HepG2 (cell line): ENCODE results near the gene WDR54. TPM values are rescaled to one million over a fixed set of nuclear protein-coding genes. Genes with fewer than 3 reads are reported as not detected.
A peak's percentile ranks its signal among the peaks of the same experiment; 100 is the strongest.

Source experiments
- CTCF ChIP-seq: sonication (generic); formaldehyde crosslinking; IDR thresholded peaks from 2 replicates; pipeline ENCODE4 v1.5.0; 2020; ENCODE audit warnings: mild to moderate bottlenecking, missing genetic modification reagents, moderate library complexity
- FOXA1 ChIP-seq, 2 experiments: fragments of 450-650 bp in 1 of 2; sonication (generic) in 1 of 2; formaldehyde crosslinking in 1 of 2; IDR thresholded peaks; 2 replicates each; pipeline versions ENCODE4 v1.4.0 to v1.6.1; 2016 to 2020; ENCODE audit warnings: missing genetic modification reagents in 1 of 2
- HNRNPK ChIP-seq: fragments of 200-400 bp; formaldehyde crosslinking; IDR thresholded peaks from 2 replicates; pipeline ENCODE4 v1.6.1; 2018; ENCODE audit warnings: low read length, low read depth, moderate library complexity, mild to moderate bottlenecking; ENCODE audit not compliant: poor library complexity, severe bottlenecking
- JUNB ChIP-seq: sonication (generic); formaldehyde crosslinking; IDR thresholded peaks from 2 replicates; pipeline ENCODE4 v1.8.0; 2022; ENCODE audit warnings: missing genetic modification reagents, mild to moderate bottlenecking, borderline replicate concordance
- MYNN ChIP-seq: sonication (generic); formaldehyde crosslinking; IDR thresholded peaks from 2 replicates; pipeline ENCODE4 v1.4.0; 2020; ENCODE audit warnings: mild to moderate bottlenecking, low read depth, missing genetic modification reagents
- NFATC3 ChIP-seq: sonication (generic); formaldehyde crosslinking; IDR thresholded peaks from 2 replicates; pipeline ENCODE4 v1.5.1; 2020; ENCODE audit warnings: mild to moderate bottlenecking, missing genetic modification reagents
- NR3C1 ChIP-seq: sonication (generic); formaldehyde crosslinking; IDR thresholded peaks from 2 replicates; pipeline ENCODE4 v1.4.0; 2020; ENCODE audit warnings: missing genetic modification reagents
- RFX3 ChIP-seq: IDR thresholded peaks from 2 replicates; pipeline ENCODE4 v1.6.1; 2016; ENCODE audit warnings: missing biosample characterization, missing genetic modification reagents
- SMYD3 ChIP-seq: sonication (generic); formaldehyde crosslinking; IDR thresholded peaks from 2 replicates; pipeline ENCODE4 v1.8.1; 2023; ENCODE audit warnings: mild to moderate bottlenecking, missing genetic modification reagents
- SOX13 ChIP-seq, 3 experiments: fragments of 450-650 bp in 1 of 3; sonication (generic) in 1 of 3; formaldehyde crosslinking in 1 of 3; IDR thresholded peaks in 2 of 3; conservative IDR thresholded peaks in 1 of 3; 2 replicates each; pipeline versions ENCODE4 v1.5.0 to v1.6.1; 2016 to 2020; ENCODE audit warnings: antibody characterized with exemption in 1 of 3, mild to moderate bottlenecking in 1 of 3, missing compliant biosample characterization in 1 of 3, missing genetic modification reagents in 1 of 3, moderate library complexity in 1 of 3
- SRSF4 ChIP-seq: fragments of 200-400 bp; formaldehyde crosslinking; IDR thresholded peaks from one replicate; pipeline ENCODE4 v1.6.1; 2018; ENCODE audit warnings: mild to moderate bottlenecking, low read depth, low read length, moderate library complexity; ENCODE audit not compliant: poor library complexity, severe bottlenecking
- ZNF253 ChIP-seq: sonication (generic); formaldehyde crosslinking; IDR thresholded peaks from 2 replicates; pipeline ENCODE4 v1.8.0; 2022; ENCODE audit warnings: mild to moderate bottlenecking, missing genetic modification reagents, borderline replicate concordance
- ZNF501 ChIP-seq: sonication (generic); formaldehyde crosslinking; IDR thresholded peaks from 2 replicates; pipeline ENCODE4 v1.5.1; 2020; ENCODE audit warnings: mild to moderate bottlenecking, moderate library complexity, missing genetic modification reagents
- ZNF513 ChIP-seq: sonication (generic); formaldehyde crosslinking; conservative IDR thresholded peaks from 2 replicates; pipeline ENCODE4 v1.5.0; 2020; ENCODE audit warnings: missing genetic modification reagents
- ZNF616 ChIP-seq: sonication (generic); formaldehyde crosslinking; IDR thresholded peaks from 2 replicates; pipeline ENCODE4 v1.5.0; 2020; ENCODE audit warnings: low read depth, mild to moderate bottlenecking, missing genetic modification reagents
- ZNF879 ChIP-seq: sonication (generic); formaldehyde crosslinking; IDR thresholded peaks from 2 replicates; pipeline ENCODE4 v1.8.1; 2023; ENCODE audit warnings: missing genetic modification reagents
- polyA plus RNA-seq, 8 experiments: library from polyadenylated mRNA; depleted of rRNA in 3 of 8; stranded (reverse) in 7 of 8; unstranded in 1 of 8; fragments of >200 nt; fragmentation: Illumina TruSeq in 4 of 8; extraction: Trizol in 4 of 8; gene quantifications; 2 replicates each; pipeline versions ENCODE4 v1.2.1 to v1.2.3, GENCODE V29; 2011 to 2016; ENCODE audit warnings: low read depth in 4 of 8, missing spikeins in 1 of 8, mixed read lengths in 1 of 8; ENCODE audit not compliant: insufficient read depth in 1 of 8
- total RNA-seq, 5 experiments: library from RNA; depleted of rRNA; stranded (reverse); fragments of >200 nt; fragmentation: Illumina TruSeq; extraction: Trizol; gene quantifications; 2 replicates each; pipeline ENCODE4 v1.2.3, GENCODE V29; 2016; ENCODE audit warnings: low read depth in 1 of 5
- TF ChIP-seq, protein P1 (sequence below): sonication (generic); formaldehyde crosslinking; IDR thresholded peaks from 2 replicates; pipeline ENCODE4 v1.8.0; 2022; ENCODE audit warnings: mild to moderate bottlenecking, missing genetic modification reagents, moderate library complexity
- TF ChIP-seq, protein P2 (sequence below): sonication (generic); formaldehyde crosslinking; IDR thresholded peaks from 2 replicates; pipeline ENCODE4 v1.4.0; 2020; ENCODE audit warnings: mild to moderate bottlenecking, missing genetic modification reagents
- TF ChIP-seq, protein P3 (sequence below): sonication (generic); formaldehyde crosslinking; IDR thresholded peaks from 2 replicates; pipeline ENCODE4 v1.8.1; 2022; ENCODE audit warnings: mild to moderate bottlenecking, missing genetic modification reagents

Gene WDR54
- total and polyA plus RNA-seq, 2 of the 13 experiments (the other 11 are each of a cell fraction or from before 2014, with no cell fraction given) = 2.0 to 17.3 TPM

- TF ChIP-seq, protein P1, sequence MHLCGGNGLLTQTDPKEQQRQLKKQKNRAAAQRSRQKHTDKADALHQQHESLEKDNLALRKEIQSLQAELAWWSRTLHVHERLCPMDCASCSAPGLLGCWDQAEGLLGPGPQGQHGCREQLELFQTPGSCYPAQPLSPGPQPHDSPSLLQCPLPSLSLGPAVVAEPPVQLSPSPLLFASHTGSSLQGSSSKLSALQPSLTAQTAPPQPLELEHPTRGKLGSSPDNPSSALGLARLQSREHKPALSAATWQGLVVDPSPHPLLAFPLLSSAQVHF (CRISPR knock-in tag) = peak; percentile 77; the same call in 1 of the 2 replicates
- no peak for TF ChIP-seq ZNF616 (CRISPR knock-in tag)
- TF ChIP-seq CTCF (CRISPR knock-in tag) = no peak; the same call in 1 of the 2 replicates
- no peak for TF ChIP-seq ZNF879 (CRISPR knock-in tag)
- no peak for TF ChIP-seq SRSF4
- no peak for TF ChIP-seq HNRNPK
- no peak for TF ChIP-seq FOXA1 (IDR thresholded peaks at IDR 0.05)
- peak; percentile 37; the same call in 1 of the 2 replicates for TF ChIP-seq FOXA1 (CRISPR knock-in tag; IDR thresholded peaks at IDR 0.05)
- no peak; the same call in 1 of the 2 replicates for TF ChIP-seq MYNN (CRISPR knock-in tag)
- no peak for TF ChIP-seq RFX3 (CRISPR knock-in tag)
- TF ChIP-seq ZNF501 (CRISPR knock-in tag) = peak; percentile 92
- no peak for TF ChIP-seq ZNF513 (CRISPR knock-in tag)
- TF ChIP-seq, protein P2, sequence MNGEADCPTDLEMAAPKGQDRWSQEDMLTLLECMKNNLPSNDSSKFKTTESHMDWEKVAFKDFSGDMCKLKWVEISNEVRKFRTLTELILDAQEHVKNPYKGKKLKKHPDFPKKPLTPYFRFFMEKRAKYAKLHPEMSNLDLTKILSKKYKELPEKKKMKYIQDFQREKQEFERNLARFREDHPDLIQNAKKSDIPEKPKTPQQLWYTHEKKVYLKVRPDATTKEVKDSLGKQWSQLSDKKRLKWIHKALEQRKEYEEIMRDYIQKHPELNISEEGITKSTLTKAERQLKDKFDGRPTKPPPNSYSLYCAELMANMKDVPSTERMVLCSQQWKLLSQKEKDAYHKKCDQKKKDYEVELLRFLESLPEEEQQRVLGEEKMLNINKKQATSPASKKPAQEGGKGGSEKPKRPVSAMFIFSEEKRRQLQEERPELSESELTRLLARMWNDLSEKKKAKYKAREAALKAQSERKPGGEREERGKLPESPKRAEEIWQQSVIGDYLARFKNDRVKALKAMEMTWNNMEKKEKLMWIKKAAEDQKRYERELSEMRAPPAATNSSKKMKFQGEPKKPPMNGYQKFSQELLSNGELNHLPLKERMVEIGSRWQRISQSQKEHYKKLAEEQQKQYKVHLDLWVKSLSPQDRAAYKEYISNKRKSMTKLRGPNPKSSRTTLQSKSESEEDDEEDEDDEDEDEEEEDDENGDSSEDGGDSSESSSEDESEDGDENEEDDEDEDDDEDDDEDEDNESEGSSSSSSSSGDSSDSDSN (CRISPR knock-in tag) = peak; percentile 61
- no peak for TF ChIP-seq NR3C1 (CRISPR knock-in tag)
- no peak for TF ChIP-seq JUNB (CRISPR knock-in tag)
- peak; percentile 88; the same call in 1 of the 2 replicates for TF ChIP-seq SMYD3
- no peak for TF ChIP-seq ZNF253 (CRISPR knock-in tag)
- TF ChIP-seq SOX13 (IDR thresholded peaks at IDR 0.05) = no peak; the same call in 1 of the 2 replicates
- peak; percentile 16 to 95; a peak in 1 of 4 replicates for TF ChIP-seq SOX13 (CRISPR knock-in tag; conservative IDR thresholded peaks at IDR 0.05 in 1 of 2, IDR thresholded peaks at IDR 0.05 in 1 of 2)
- TF ChIP-seq, protein P3, sequence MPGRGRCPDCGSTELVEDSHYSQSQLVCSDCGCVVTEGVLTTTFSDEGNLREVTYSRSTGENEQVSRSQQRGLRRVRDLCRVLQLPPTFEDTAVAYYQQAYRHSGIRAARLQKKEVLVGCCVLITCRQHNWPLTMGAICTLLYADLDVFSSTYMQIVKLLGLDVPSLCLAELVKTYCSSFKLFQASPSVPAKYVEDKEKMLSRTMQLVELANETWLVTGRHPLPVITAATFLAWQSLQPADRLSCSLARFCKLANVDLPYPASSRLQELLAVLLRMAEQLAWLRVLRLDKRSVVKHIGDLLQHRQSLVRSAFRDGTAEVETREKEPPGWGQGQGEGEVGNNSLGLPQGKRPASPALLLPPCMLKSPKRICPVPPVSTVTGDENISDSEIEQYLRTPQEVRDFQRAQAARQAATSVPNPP (CRISPR knock-in tag) = peak; percentile 86; the same call in 1 of the 2 replicates
- no peak for TF ChIP-seq NFATC3 (CRISPR knock-in tag)
These were observed 36.1 kb downstream of the WDR54 start (continued) for GRCh38 chr2:74457549-74458131.
